Measurements from ENCODE around the gene INCA1. TPM values are rescaled to one million over a fixed set of nuclear protein-coding genes. Genes with fewer than 3 reads are reported as not detected.

Gene INCA1
- total and polyA plus RNA-seq, 2 of the 13 experiments (the other 11 are each of a cell fraction or from before 2014, with no cell fraction given) = 0.93 to 2.6 TPM

GRCh38 chr17:4969047-4969550 lies 28.2 kb downstream of the INCA1 start (continued):
- TF ChIP-seq ZNF275 (CRISPR knock-in tag; IDR thresholded peaks at IDR 0.05; ENCODE audit: borderline replicate concordance) (no peak), FOXK1 (CRISPR knock-in tag; IDR thresholded peaks at IDR 0.05; ENCODE audit: borderline replicate concordance, low read depth) (no peak), ZNF367 (CRISPR knock-in tag; IDR thresholded peaks at IDR 0.05; ENCODE audit: borderline replicate concordance) (no peak), ONECUT2 (CRISPR knock-in tag; IDR thresholded peaks at IDR 0.05) (no peak), ZMYM2 (CRISPR knock-in tag; IDR thresholded peaks at IDR 0.05) (no peak), NCOA5 (CRISPR knock-in tag; IDR thresholded peaks at IDR 0.05) (no peak), BCL6 (CRISPR knock-in tag; IDR thresholded peaks at IDR 0.05) (no peak), HNF4A (CRISPR knock-in tag; IDR thresholded peaks at IDR 0.05) (peak; percentile 12; the same call in 1 of the 2 replicates), HINFP (CRISPR knock-in tag; IDR thresholded peaks at IDR 0.05; ENCODE audit: low read depth) (no peak), ZEB1 (IDR thresholded peaks at IDR 0.05; ENCODE audit: insufficient replicate concordance, low read depth) (no peak), GFI1 (CRISPR knock-in tag; IDR thresholded peaks at IDR 0.05; ENCODE audit: borderline replicate concordance) (no peak), ZNF550 (CRISPR knock-in tag; IDR thresholded peaks at IDR 0.05; ENCODE audit: borderline replicate concordance) (no peak), NR2F2 (IDR thresholded peaks at IDR 0.05; ENCODE audit: borderline replicate concordance, low read depth) (no peak), FOXP1 (IDR thresholded peaks at IDR 0.05) (no peak), FOXP1 (CRISPR knock-in tag; IDR thresholded peaks at IDR 0.05) (no peak), PAXIP1 (CRISPR knock-in tag; conservative IDR thresholded peaks at IDR 0.05) (no peak), ZFY (CRISPR knock-in tag; IDR thresholded peaks at IDR 0.05) (peak; percentile 31; the same call in 1 of the 2 replicates), KLF12 (CRISPR knock-in tag; IDR thresholded peaks at IDR 0.05; ENCODE audit: borderline replicate concordance) (no peak), PLRG1 (conservative IDR thresholded peaks at IDR 0.05) (no peak), DBP (CRISPR knock-in tag; IDR thresholded peaks at IDR 0.05; ENCODE audit: not compliant biosample characterization) (no peak), MED1 (CRISPR knock-in tag; IDR thresholded peaks at IDR 0.05) (no peak), MYC (CRISPR knock-in tag; IDR thresholded peaks at IDR 0.05; ENCODE audit: borderline replicate concordance) (no peak)

All from HepG2 (cell line).